Mammary epithelial cell (primary cell): ENCODE results near the gene SLC7A4.

Experiments
- EZH2 ChIP-seq: IDR thresholded peaks from 2 replicates; pipeline ENCODE4 v1.6.1; 2012; ENCODE audit warnings: low read length, inconsistent platforms, borderline replicate concordance
- TF ChIP-seq, protein P1 (sequence below), 2 donors: IDR thresholded peaks in 1 of 2; conservative IDR thresholded peaks in 1 of 2; 2 replicates each; pipeline ENCODE4 v1.5.1; 2011 to 2012; ENCODE audit warnings: inconsistent platforms in 2 of 2, low read length in 2 of 2, mild to moderate bottlenecking in 2 of 2, control low read depth in 1 of 2, low read depth in 1 of 2; ENCODE audit not compliant: insufficient read depth in 1 of 2; ENCODE audit errors: extremely low read depth in 1 of 2

DNA sequence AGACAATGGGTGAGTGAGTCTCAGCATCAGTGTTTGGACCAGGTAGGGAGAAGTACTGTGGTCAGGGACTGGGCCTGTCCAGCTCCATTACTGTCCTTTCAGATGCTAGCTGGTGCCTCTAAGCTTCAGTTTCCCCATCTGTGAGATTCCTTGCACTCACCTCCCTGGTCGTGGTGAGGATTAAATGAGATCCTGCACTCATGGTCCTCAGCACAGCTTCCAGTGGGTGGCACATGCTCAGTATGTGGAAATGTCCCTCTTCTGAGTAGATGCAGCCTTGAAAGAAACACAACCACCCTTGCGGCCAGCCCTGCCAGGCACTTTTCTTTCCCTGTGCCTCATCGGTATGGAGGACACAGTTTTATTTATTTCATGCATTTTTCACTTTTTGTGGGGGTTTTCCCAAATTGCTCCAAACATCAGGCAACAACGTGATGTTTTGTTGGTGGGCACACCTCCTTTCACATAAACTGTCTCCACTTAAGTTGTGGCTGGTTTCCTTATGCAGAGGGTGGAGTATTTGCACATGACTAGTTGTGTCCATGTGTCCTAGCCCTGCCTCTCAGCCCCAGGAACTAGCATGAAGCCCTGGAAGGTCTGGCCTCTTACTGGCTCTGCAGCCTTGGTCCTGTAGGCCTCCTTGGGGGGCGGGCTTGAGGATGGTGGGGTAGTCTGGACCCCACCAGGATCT lies 49.1 kb downstream of the SLC7A4 start:
- TF ChIP-seq, protein P1, sequence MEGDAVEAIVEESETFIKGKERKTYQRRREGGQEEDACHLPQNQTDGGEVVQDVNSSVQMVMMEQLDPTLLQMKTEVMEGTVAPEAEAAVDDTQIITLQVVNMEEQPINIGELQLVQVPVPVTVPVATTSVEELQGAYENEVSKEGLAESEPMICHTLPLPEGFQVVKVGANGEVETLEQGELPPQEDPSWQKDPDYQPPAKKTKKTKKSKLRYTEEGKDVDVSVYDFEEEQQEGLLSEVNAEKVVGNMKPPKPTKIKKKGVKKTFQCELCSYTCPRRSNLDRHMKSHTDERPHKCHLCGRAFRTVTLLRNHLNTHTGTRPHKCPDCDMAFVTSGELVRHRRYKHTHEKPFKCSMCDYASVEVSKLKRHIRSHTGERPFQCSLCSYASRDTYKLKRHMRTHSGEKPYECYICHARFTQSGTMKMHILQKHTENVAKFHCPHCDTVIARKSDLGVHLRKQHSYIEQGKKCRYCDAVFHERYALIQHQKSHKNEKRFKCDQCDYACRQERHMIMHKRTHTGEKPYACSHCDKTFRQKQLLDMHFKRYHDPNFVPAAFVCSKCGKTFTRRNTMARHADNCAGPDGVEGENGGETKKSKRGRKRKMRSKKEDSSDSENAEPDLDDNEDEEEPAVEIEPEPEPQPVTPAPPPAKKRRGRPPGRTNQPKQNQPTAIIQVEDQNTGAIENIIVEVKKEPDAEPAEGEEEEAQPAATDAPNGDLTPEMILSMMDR (conservative IDR thresholded peaks at IDR 0.05 in 1 of 2, IDR thresholded peaks at IDR 0.05 in 1 of 2; ENCODE audit: extremely low read depth in 1 of 2, insufficient read depth in 1 of 2, low read depth in 1 of 2, low read length in 2 of 2): no peak
- TF ChIP-seq EZH2: no peak
